Neuron (in vitro differentiated cells): ENCODE data around the gene PDE4D.
"Not testable (repeated sequence)": the region's sequence is repeated elsewhere in the genome, so short reads cannot be mapped to it uniquely, and the experiment has no call there.

Source experiments
- H2AFZ ChIP-seq: one replicate; pipeline ENCODE4 v1.6.1; 2013; ENCODE audit warnings: low read depth, mild to moderate bottlenecking, inconsistent platforms, low read length, moderate library complexity
- H3K27me3 ChIP-seq: one replicate; pipeline ENCODE4 v1.6.1; 2013; ENCODE audit warnings: low read length; ENCODE audit not compliant: insufficient read depth
- H3K36me3 ChIP-seq: one replicate; pipeline ENCODE4 v1.6.1; 2013; ENCODE audit warnings: low read length; ENCODE audit not compliant: insufficient read depth
- H3K4me1 ChIP-seq: one replicate; pipeline ENCODE4 v1.6.1; 2013; ENCODE audit warnings: low read length; ENCODE audit not compliant: insufficient read depth
- H3K4me3 ChIP-seq: 2 replicates; pipeline ENCODE4 v1.5.1; 2013; ENCODE audit warnings: mild to moderate bottlenecking, low read length, moderate library complexity
- H3K9me3 ChIP-seq: one replicate; pipeline ENCODE4 v1.6.1; 2013; ENCODE audit warnings: low read length

PDE4D gene

GRCh38 chr5:59328709-59329296 is 564.7 kb downstream of the PDE4D start:
- H3K4me3 ChIP-seq = no peak overlapping the region
- H3K9me3 ChIP-seq = no peaks in the 10 kb centered on the region
- H3K27me3 ChIP-seq = no peaks in the 10 kb centered on the region
- no peak overlapping the region for H2AFZ ChIP-seq
- H3K4me1 ChIP-seq = no peaks in the 10 kb centered on the region
- no peaks in the 10 kb centered on the region for H3K36me3 ChIP-seq

DNA sequence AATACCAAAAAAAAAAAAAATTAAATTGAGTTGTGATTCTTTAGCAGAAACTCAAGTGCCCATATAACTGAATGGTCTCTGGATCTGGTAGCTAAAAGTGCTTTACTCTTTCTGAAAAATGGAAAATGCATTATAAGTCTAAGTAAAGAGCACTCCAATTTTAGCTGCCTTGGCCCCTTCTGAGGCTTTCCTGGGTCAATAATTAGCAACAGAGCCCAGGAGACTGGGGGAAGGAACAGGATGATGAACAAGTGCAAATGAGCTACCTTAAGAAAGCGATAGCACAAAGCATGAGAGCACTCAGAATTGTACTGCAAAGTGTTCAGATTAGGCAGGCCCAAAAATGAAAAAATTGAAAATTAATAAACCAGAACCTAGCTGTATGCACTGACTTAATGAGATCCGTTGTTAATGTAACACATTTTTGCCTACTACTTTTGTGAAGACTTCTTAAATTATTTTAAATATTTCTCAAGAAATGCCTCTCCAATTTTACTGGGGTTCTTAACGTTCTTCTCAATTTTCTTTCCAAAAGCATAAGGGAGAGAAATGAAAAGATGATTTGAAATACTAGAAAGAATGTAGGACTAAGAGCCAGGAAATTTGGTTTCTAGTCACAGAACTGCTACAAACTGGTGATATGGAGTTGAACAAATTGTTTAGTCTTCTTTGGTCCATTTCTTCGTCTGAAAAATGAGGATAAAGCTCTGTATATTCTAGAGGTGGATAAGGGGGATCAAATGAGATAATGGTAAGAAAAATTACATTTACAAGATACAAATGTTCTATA is 566.1 kb downstream of the PDE4D start:
- Histone ChIP-seq H3K36me3 (no peaks in the 10 kb centered on the region), H3K9me3 (no peaks in the 10 kb centered on the region), H3K4me1 (no peaks in the 10 kb centered on the region), H2AFZ (no peak overlapping the region), H3K4me3 (no peak overlapping the region), H3K27me3 (no peaks in the 10 kb centered on the region)

- no peaks in the 10 kb centered on the region for H3K27me3 ChIP-seq
These were observed 566.9 kb downstream of the PDE4D start for GRCh38 chr5:59326596-59326995.

DNA sequence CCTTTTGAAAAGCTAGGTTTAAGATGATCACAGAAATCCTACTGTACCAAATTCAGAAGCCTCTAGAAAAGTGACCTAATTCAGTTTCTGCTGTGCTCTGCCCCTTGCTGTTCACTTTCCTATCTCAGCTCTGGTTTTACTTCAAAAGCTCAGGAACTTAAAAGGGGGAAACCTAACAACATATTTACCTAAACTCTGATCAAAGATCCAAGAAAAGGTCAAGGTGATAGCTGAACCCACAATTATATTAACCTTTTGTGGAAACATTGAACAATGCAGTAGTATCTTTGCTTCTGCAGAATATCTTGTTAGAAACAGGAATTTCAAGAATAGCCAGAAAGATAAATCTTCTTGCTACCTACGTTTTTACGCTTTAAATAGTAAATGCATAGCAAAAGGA is 568.5 kb downstream of the PDE4D start:
- no peaks in the 10 kb centered on the region for H3K36me3 ChIP-seq
- no peaks in the 10 kb centered on the region for H3K4me1 ChIP-seq
- H3K9me3 ChIP-seq = no peaks in the 10 kb centered on the region
- no peak overlapping the region for H2AFZ ChIP-seq
- no peaks in the 10 kb centered on the region for H3K27me3 ChIP-seq
- H3K4me3 ChIP-seq = no peak overlapping the region

More at GRCh38 chr5:59326596-59326995, 566.9 kb downstream of the PDE4D start:
- no peaks in the 10 kb centered on the region for H3K4me1 ChIP-seq
- H3K9me3 ChIP-seq = no peaks in the 10 kb centered on the region
- H3K4me3 ChIP-seq = no peak overlapping the region
- H2AFZ ChIP-seq = no peak overlapping the region
- no peaks in the 10 kb centered on the region for H3K36me3 ChIP-seq

DNA sequence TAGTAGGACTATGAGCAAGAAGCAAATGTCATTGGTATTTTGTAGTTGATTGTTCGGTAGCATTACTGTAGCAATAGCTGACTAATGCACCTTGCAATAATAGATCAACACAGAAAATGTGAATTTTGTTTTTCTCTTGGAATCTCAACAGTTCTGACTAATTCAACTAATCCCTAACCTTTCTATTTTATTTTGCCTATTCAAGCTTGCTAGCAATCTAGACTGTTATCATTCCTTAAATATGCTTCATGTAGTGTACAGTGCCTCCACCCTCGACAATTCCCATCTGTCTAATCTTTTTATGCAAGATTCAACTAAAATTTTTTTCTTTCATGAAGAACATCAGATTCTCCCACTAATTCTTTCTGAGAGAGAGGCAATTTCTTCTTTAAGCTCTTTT is 570.6 kb downstream of the PDE4D start:
- H3K36me3 ChIP-seq = no peaks in the 10 kb centered on the region
- no peaks in the 10 kb centered on the region for H3K27me3 ChIP-seq
- no peak overlapping the region for H3K4me3 ChIP-seq
- no peak overlapping the region for H2AFZ ChIP-seq
- peaks cover 7% of the 10 kb centered on the region for H3K4me1 ChIP-seq
- no peaks in the 10 kb centered on the region for H3K9me3 ChIP-seq

GRCh38 chr5:59322058-59322457 is 571.5 kb downstream of the PDE4D start:
- Histone ChIP-seq H3K36me3 (no peaks in the 10 kb centered on the region), H3K27me3 (no peaks in the 10 kb centered on the region), H3K4me3 (no peak overlapping the region), H2AFZ (no peak overlapping the region), H3K9me3 (no peaks in the 10 kb centered on the region), H3K4me1 (peaks cover 15% of the 10 kb centered on the region)

DNA sequence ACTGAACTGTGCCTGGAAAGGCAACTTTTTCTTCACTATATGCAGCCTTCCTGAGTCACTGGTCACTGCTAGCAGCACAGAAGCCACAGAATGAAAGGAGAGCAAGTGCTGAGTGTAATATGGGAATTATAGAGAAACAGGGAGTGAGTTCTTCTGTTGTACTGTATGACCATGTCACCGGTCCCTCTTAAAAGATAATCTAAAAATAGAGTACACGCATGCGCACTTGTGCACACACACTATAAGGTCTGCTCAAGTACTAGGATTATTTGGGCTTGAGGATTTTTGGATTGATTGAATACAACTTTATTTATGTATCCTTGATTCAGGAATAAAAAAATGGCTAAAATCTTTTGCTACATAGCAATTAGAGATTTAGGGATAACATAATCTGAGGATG is 571.9 kb downstream of the PDE4D start:
- H3K4me1 ChIP-seq = peaks cover 19% of the 10 kb centered on the region
- no peaks in the 10 kb centered on the region for H3K9me3 ChIP-seq
- no peaks in the 10 kb centered on the region for H3K36me3 ChIP-seq
- H3K4me3 ChIP-seq = no peak overlapping the region
- H2AFZ ChIP-seq = no peak overlapping the region
- H3K27me3 ChIP-seq = no peaks in the 10 kb centered on the region

- no peak overlapping the region for H3K4me3 ChIP-seq
- H3K27me3 ChIP-seq = no peaks in the 10 kb centered on the region
- peaks cover 21% of the 10 kb centered on the region for H3K4me1 ChIP-seq
- no peak overlapping the region for H2AFZ ChIP-seq
- H3K36me3 ChIP-seq = no peaks in the 10 kb centered on the region
- H3K9me3 ChIP-seq = no peaks in the 10 kb centered on the region
These were observed 573.1 kb downstream of the PDE4D start for GRCh38 chr5:59320420-59320819.

DNA sequence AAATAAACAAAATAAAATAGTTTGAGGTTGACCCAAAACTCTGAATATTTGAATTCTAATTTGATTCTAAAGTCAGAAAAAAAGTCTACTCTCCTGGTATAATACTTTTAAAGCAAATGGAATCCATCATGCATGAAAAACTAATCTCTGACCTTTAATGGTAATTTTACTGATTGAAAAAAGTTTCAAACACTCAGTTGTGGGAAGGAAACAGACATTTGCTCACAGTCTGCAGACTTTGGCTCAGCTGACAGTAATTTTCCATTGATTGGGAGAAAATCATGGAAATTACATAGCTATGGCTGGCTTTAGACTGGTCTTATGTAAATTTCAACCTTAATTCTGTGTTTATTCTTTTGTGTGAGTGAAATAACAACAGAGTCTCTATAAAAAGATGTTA is 574.3 kb downstream of the PDE4D start:
- no peak overlapping the region for H2AFZ ChIP-seq
- no peaks in the 10 kb centered on the region for H3K36me3 ChIP-seq
- no peaks in the 10 kb centered on the region for H3K27me3 ChIP-seq
- H3K4me3 ChIP-seq = no peak overlapping the region
- no peaks in the 10 kb centered on the region for H3K9me3 ChIP-seq
- peaks cover 21% of the 10 kb centered on the region for H3K4me1 ChIP-seq

DNA sequence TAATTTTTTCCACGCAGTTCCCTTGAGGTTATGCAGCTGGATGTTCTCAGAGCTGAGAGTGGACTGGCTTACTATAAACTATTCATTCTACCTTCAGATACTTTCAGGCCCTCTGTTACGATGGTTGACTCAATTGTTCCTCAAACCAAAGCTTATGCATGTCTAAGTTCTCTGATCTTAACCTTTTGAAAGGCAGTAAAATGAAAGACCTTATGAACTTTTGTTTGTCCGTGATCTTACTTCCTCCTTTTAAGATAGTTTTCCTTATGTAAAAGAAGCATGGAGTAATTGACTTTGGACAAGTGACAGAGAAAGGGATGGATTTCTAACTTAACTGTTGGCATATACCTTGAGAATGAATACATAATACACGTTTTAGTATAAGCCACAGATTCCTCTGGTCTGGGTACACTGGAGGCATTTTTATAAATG is 575.7 kb downstream of the PDE4D start:
- Histone ChIP-seq H3K27me3 (no peaks in the 10 kb centered on the region), H3K36me3 (no peaks in the 10 kb centered on the region), H3K9me3 (no peaks in the 10 kb centered on the region), H3K4me1 (peaks cover 21% of the 10 kb centered on the region), H2AFZ (peak overlapping the region; percentile 2), H3K4me3 (peak overlapping the region; percentile 37)

- peak overlapping the region; percentile 37 for H3K4me3 ChIP-seq
- H3K36me3 ChIP-seq = no peaks in the 10 kb centered on the region
- H3K4me1 ChIP-seq = peaks cover 21% of the 10 kb centered on the region
- no peaks in the 10 kb centered on the region for H3K9me3 ChIP-seq
- H3K27me3 ChIP-seq = no peaks in the 10 kb centered on the region
- peak overlapping the region; percentile 2 for H2AFZ ChIP-seq
These were observed 576.3 kb downstream of the PDE4D start for GRCh38 chr5:59317023-59317773.

GRCh38 chr5:59312223-59312622 is 581.3 kb downstream of the PDE4D start:
- Histone ChIP-seq H3K9me3 (no peaks in the 10 kb centered on the region), H3K4me3 (no peak overlapping the region), H3K36me3 (no peaks in the 10 kb centered on the region), H3K4me1 (peaks cover 7% of the 10 kb centered on the region), H2AFZ (no peak overlapping the region), H3K27me3 (no peaks in the 10 kb centered on the region)

DNA sequence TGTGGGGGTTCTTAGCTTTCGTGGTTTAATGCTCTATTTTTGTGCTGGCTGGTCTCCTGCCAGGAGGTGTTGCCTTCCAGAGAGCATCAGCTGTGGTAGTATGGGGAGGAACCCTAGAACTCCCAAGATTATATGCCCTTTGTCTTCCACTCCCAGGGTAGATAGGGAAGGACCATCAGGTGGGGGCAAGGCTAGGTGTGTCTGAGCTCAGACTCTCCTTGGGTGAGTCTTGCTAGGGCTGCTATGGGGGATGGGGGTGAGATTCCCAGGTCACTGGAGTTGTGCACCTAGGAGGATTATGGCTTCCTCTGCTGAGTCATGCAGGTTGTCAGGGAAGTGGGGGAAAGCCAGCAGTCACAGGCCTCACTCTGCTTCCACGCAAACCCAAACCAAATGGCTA is 584.8 kb downstream of the PDE4D start:
- H3K9me3 ChIP-seq, H2AFZ ChIP-seq, H3K4me3 ChIP-seq, H3K4me1 ChIP-seq, H3K27me3 ChIP-seq, H3K36me3 ChIP-seq: not testable (repeated sequence)
